ENCODE measurements around the gene ARID2. TPM values are rescaled to one million over a fixed set of nuclear protein-coding genes. Genes with fewer than 3 reads are reported as not detected.

ARID2 gene
- total and polyA plus RNA-seq, 10 of the 15 experiments (the other 5 are each of a cell fraction or from before 2014, with no cell fraction given): 9.2 to 29.8 (median 20.3) TPM

- POLR2A ChIA-PET: no interaction called here
- CTCF ChIA-PET: interaction anchor here (0.7 to 1.2 kb wide), 3 partner anchors 12 to 135 kb away, joined by 3 to 6 read pairs (median 4); no protein-coding TSS in a partner anchor
- TF ChIP-seq RELA (IDR thresholded peaks at IDR 0.05; ENCODE audit: borderline replicate concordance, partially characterized antibody) (no peak), ATF2 (IDR thresholded peaks at IDR 0.05; ENCODE audit: low read length) (no peak), NFIC (IDR thresholded peaks at IDR 0.05; ENCODE audit: low read depth, low read length) (no peak), POU2F2 (IDR thresholded peaks at IDR 0.05; ENCODE audit: borderline replicate concordance, low read depth, low read length) (no peak), MEF2B (IDR thresholded peaks at IDR 0.05; ENCODE audit: partially characterized antibody, poor library complexity, severe bottlenecking) (no peak), SIN3A (IDR thresholded peaks at IDR 0.05; ENCODE audit: low read depth, low read length) (no peak), SMC3 (IDR thresholded peaks at IDR 0.05; ENCODE audit: borderline replicate concordance, low read length) (no peak), SMARCA5 (IDR thresholded peaks at IDR 0.05) (no peak), LARP7 (IDR thresholded peaks at IDR 0.05) (no peak), CEBPB (IDR thresholded peaks at IDR 0.05; ENCODE audit: borderline replicate concordance in 1 of 2, low read depth in 2 of 2, low read length in 2 of 2) (no peak), BCL3 (IDR thresholded peaks at IDR 0.05; ENCODE audit: borderline replicate concordance, insufficient read depth, low read depth, low read length, poor library complexity, severe bottlenecking) (no peak), SRF (IDR thresholded peaks at IDR 0.05; ENCODE audit: low read depth in 2 of 2, low read length in 2 of 2) (no peak), EED (IDR thresholded peaks at IDR 0.05; ENCODE audit: low read depth) (no peak), ZNF207 (IDR thresholded peaks at IDR 0.05; ENCODE audit: borderline replicate concordance) (no peak), BRCA1 (IDR thresholded peaks at IDR 0.05; ENCODE audit: low read depth, low read length) (no peak), FOS (IDR thresholded peaks at IDR 0.05; ENCODE audit: borderline replicate concordance, extremely low read depth, insufficient read length) (no peak), USF2 (IDR thresholded peaks at IDR 0.05; ENCODE audit: borderline replicate concordance, low read depth, low read length) (no peak)
- no peaks in the 10 kb centered on the region for H3K36me3 ChIP-seq (ENCODE audit: control insufficient read depth in 2 of 2, insufficient read depth in 2 of 2, low read length in 1 of 2)
- ATAC-seq: no peak
- no peak overlapping the region for H3K9ac ChIP-seq (ENCODE audit: control insufficient read depth, insufficient read depth, low read length)
- BruUV-seq (replicated peaks): no TSS peak
- RAD21 ChIA-PET (ENCODE audit: unreplicated experiment): no interaction called here
- no peak overlapping the region for H3K4me2 ChIP-seq (ENCODE audit: control insufficient read depth, insufficient read depth)
- no peak for FAIRE-seq
- H3K27me3 ChIP-seq (replicated peaks in 1 of 2; ENCODE audit: control insufficient read depth in 2 of 2, insufficient read depth in 2 of 2, low read length in 1 of 2): peaks cover 0 to 3% of the 10 kb centered on the region in 2 experiments; a peak in 1 of 4 replicates
- intact Hi-C loops (cut with micrococcal nuclease; ENCODE audit: unreplicated experiment): no loop called here
- no peaks in the 10 kb centered on the region for H4K20me1 ChIP-seq (ENCODE audit: control insufficient read depth, insufficient read depth)
- no peaks in the 10 kb centered on the region for H3K9me3 ChIP-seq (replicated peaks; ENCODE audit: control insufficient read depth, insufficient read depth, low read length)
- no peak for DNase-seq (ENCODE audit: low read depth, low spot score)
- no peak overlapping the region for H2AFZ ChIP-seq (ENCODE audit: control insufficient read depth, low read depth, low read length)
- SMC1A ChIA-PET (ENCODE audit: uncharacterized antibody, unreplicated experiment): interaction anchor here (1.4 to 2.4 kb wide), 3 partner anchors 10 to 16 kb away, joined by 3 to 7 read pairs (median 3); no protein-coding TSS in a partner anchor
- in situ Hi-C loops (cut with MboI): no loop called here
- H3K27ac ChIP-seq (ENCODE audit: control insufficient read depth, insufficient read depth): no peak overlapping the region
- no peaks in the 10 kb centered on the region; the same call in 1 of the 2 replicates for H3K4me1 ChIP-seq (ENCODE audit: control insufficient read depth, insufficient read depth, low read length)
- no peaks in the 10 kb centered on the region for H3K79me2 ChIP-seq (ENCODE audit: control insufficient read depth, insufficient read depth, low read length)
- no peak overlapping the region for H3K4me3 ChIP-seq
Measured at GRCh38 chr12:45680362-45680761, 49.1 kb upstream of the ARID2 start.
